Liver (tissue), 10 donors: ENCODE measurements around the gene TAGLN2. TPM values are rescaled to one million over a fixed set of nuclear protein-coding genes. Genes with fewer than 3 reads are reported as not detected.

Source experiments
- DNase-seq: peaks from one replicate; pipeline ENCODE4 v3.0.0-alpha.2; 2017; ENCODE audit warnings: low spot score
- H3K27ac ChIP-seq, 2 donors: one replicate each; pipeline ENCODE4 v1.7.0; 2013; ENCODE audit warnings: inconsistent platforms in 2 of 2, low read length in 2 of 2, control low read depth in 1 of 2, low read depth in 1 of 2, mild to moderate bottlenecking in 1 of 2
- H3K27me3 ChIP-seq, 4 donors: one replicate each; pipeline versions ENCODE4 v1.6.1 to v1.7.0; 2013; ENCODE audit warnings: low read length in 3 of 4, inconsistent platforms in 1 of 4, mild to moderate bottlenecking in 1 of 4, moderate library complexity in 1 of 4; ENCODE audit not compliant: control insufficient read depth in 4 of 4, insufficient read depth in 4 of 4
- H3K36me3 ChIP-seq, 4 donors: one replicate each; pipeline versions ENCODE4 v1.6.1 to v1.7.0; 2013; ENCODE audit warnings: low read length in 3 of 4, mild to moderate bottlenecking in 3 of 4, low read depth in 1 of 4, moderate library complexity in 1 of 4; ENCODE audit not compliant: control insufficient read depth in 4 of 4, insufficient read depth in 3 of 4
- H3K4me1 ChIP-seq, 4 donors: one replicate each; pipeline versions ENCODE4 v1.6.1 to v1.7.0; 2013; ENCODE audit warnings: low read length in 3 of 4, mild to moderate bottlenecking in 3 of 4, moderate library complexity in 1 of 4; ENCODE audit not compliant: control insufficient read depth in 4 of 4, insufficient read depth in 4 of 4
- H3K4me3 ChIP-seq, 3 donors: one replicate each; pipeline versions ENCODE4 v1.6.1 to v1.7.0; 2013; ENCODE audit warnings: low read length in 3 of 3, control low read depth in 1 of 3, low read depth in 1 of 3, mild to moderate bottlenecking in 1 of 3
- H3K9ac ChIP-seq, 2 donors: one replicate each; pipeline ENCODE4 v1.7.0; 2013; ENCODE audit warnings: low read length in 2 of 2, mild to moderate bottlenecking in 2 of 2, moderate library complexity in 2 of 2, control low read depth in 1 of 2, low read depth in 1 of 2
- H3K9me3 ChIP-seq, 4 donors: one replicate each; pipeline versions ENCODE4 v1.6.1 to v1.7.0; 2013; ENCODE audit warnings: low read length in 3 of 4; ENCODE audit not compliant: control insufficient read depth in 4 of 4
- EGR1 ChIP-seq, 2 donors: IDR thresholded peaks; 2 replicates each; pipeline ENCODE4 v1.6.1; 2016 to 2018; ENCODE audit warnings: antibody characterized with exemption in 2 of 2, low read depth in 2 of 2
- FOXA1 ChIP-seq: IDR thresholded peaks from 2 replicates; pipeline ENCODE4 v1.6.1; 2016; ENCODE audit warnings: antibody characterized with exemption
- GABPA ChIP-seq, 2 donors: IDR thresholded peaks in 1 of 2; conservative IDR thresholded peaks in 1 of 2; 2 replicates each; pipeline ENCODE4 v1.6.1; 2016; ENCODE audit warnings: antibody characterized with exemption in 2 of 2, mild to moderate bottlenecking in 1 of 2, moderate library complexity in 1 of 2
- NR2F2 ChIP-seq: IDR thresholded peaks from 2 replicates; pipeline ENCODE4 v1.6.1; 2016; ENCODE audit warnings: antibody characterized with exemption
- RAD21 ChIP-seq, 2 donors: IDR thresholded peaks; 2 replicates each; pipeline ENCODE4 v1.6.1; 2016; ENCODE audit warnings: antibody characterized with exemption in 2 of 2, mild to moderate bottlenecking in 2 of 2
- REST ChIP-seq: IDR thresholded peaks from 2 replicates; pipeline ENCODE4 v1.6.1; 2016; ENCODE audit warnings: antibody characterized with exemption, mild to moderate bottlenecking
- RXRA ChIP-seq, 2 donors: IDR thresholded peaks; 2 replicates each; pipeline ENCODE4 v1.6.1; 2017 to 2018; ENCODE audit warnings: antibody characterized with exemption in 2 of 2, mild to moderate bottlenecking in 1 of 2
- SP1 ChIP-seq: IDR thresholded peaks from 2 replicates; pipeline ENCODE4 v1.6.1; 2018; ENCODE audit warnings: antibody characterized with exemption, mild to moderate bottlenecking
- TAF1 ChIP-seq: conservative IDR thresholded peaks from 2 replicates; pipeline ENCODE4 v1.6.1; 2016; ENCODE audit warnings: antibody characterized with exemption, mild to moderate bottlenecking
- YY1 ChIP-seq: IDR thresholded peaks from 2 replicates; pipeline ENCODE4 v1.6.1; 2016; ENCODE audit warnings: antibody characterized with exemption, mild to moderate bottlenecking
- WGBS: extraction: QIAGEN DNeasy Blood & Tissue Kit; methylation state at CpG from one replicate; pipeline ENCODE4 v1.1.7; 2013; 5-methylcytosine and 5-hydroxymethylcytosine counted together
- polyA plus RNA-seq, 2 donors: library from polyadenylated mRNA; stranded (reverse) in 1 of 2; unstranded in 1 of 2; fragments of 200-250 nt in 1 of 2; fragments of >200 nt in 1 of 2; fragmentation: Nextera tagmentation in 1 of 2; extraction: Ambion mirVana in 1 of 2; gene quantifications; one replicate each; pipeline versions ENCODE4 v1.2.1 to v1.2.3, GENCODE V29; 2013 to 2015
- small RNA-seq: library from RNA; depleted of rRNA; stranded (forward); fragments of <200 nt; gene quantifications from one replicate; pipeline ENCODE3, GENCODE V24; 2014
- total RNA-seq, 2 donors: library from RNA; depleted of rRNA; stranded (reverse); fragments of >200 nt; gene quantifications; one replicate each; pipeline ENCODE4 v1.2.3, GENCODE V29; 2014
- TF ChIP-seq, protein P1 (sequence below): fragments of 150-350 bp; IDR thresholded peaks from 2 replicates; pipeline ENCODE4 v1.5.1; 2017; ENCODE audit warnings: improper control_type of control experiment, low read depth, low read length; ENCODE audit not compliant: missing input control
- TF ChIP-seq, protein P2 (sequence below): IDR thresholded peaks from 2 replicates; pipeline ENCODE4 v1.6.1; 2016; ENCODE audit warnings: antibody characterized with exemption
- donor health status: healthy.
- donor health status: healthy.
- donor health status: healthy.
- donor health status: healthy.
- donor health status: healthy.

Gene TAGLN2
- total and polyA plus RNA-seq, 4 donors: 46.4 to 113 (median 79.8) TPM

- no peaks in the 10 kb centered on the region for H3K9me3 ChIP-seq
- H3K27ac ChIP-seq: no peak overlapping the region
- H3K9ac ChIP-seq: no peak overlapping the region
- H3K4me3 ChIP-seq: no peak overlapping the region
- no peak for DNase-seq
- TF ChIP-seq FOXA1: no peak
- no peak for TF ChIP-seq NR2F2
- TF ChIP-seq YY1: no peak
- TF ChIP-seq RAD21 (IDR thresholded peaks at IDR 0.05): no peak
- TF ChIP-seq, protein P1, sequence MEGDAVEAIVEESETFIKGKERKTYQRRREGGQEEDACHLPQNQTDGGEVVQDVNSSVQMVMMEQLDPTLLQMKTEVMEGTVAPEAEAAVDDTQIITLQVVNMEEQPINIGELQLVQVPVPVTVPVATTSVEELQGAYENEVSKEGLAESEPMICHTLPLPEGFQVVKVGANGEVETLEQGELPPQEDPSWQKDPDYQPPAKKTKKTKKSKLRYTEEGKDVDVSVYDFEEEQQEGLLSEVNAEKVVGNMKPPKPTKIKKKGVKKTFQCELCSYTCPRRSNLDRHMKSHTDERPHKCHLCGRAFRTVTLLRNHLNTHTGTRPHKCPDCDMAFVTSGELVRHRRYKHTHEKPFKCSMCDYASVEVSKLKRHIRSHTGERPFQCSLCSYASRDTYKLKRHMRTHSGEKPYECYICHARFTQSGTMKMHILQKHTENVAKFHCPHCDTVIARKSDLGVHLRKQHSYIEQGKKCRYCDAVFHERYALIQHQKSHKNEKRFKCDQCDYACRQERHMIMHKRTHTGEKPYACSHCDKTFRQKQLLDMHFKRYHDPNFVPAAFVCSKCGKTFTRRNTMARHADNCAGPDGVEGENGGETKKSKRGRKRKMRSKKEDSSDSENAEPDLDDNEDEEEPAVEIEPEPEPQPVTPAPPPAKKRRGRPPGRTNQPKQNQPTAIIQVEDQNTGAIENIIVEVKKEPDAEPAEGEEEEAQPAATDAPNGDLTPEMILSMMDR: no peak
- TF ChIP-seq, protein P2, sequence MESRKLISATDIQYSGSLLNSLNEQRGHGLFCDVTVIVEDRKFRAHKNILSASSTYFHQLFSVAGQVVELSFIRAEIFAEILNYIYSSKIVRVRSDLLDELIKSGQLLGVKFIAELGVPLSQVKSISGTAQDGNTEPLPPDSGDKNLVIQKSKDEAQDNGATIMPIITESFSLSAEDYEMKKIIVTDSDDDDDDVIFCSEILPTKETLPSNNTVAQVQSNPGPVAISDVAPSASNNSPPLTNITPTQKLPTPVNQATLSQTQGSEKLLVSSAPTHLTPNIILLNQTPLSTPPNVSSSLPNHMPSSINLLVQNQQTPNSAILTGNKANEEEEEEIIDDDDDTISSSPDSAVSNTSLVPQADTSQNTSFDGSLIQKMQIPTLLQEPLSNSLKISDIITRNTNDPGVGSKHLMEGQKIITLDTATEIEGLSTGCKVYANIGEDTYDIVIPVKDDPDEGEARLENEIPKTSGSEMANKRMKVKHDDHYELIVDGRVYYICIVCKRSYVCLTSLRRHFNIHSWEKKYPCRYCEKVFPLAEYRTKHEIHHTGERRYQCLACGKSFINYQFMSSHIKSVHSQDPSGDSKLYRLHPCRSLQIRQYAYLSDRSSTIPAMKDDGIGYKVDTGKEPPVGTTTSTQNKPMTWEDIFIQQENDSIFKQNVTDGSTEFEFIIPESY: no peak
- no peak for TF ChIP-seq REST
- no peak for TF ChIP-seq EGR1 (IDR thresholded peaks at IDR 0.05; ENCODE audit: low read depth in 2 of 2)
- TF ChIP-seq TAF1: no peak
- TF ChIP-seq RXRA (IDR thresholded peaks at IDR 0.05): no peak
- no peak for TF ChIP-seq SP1
- TF ChIP-seq GABPA (IDR thresholded peaks at IDR 0.05 in 1 of 2, conservative IDR thresholded peaks at IDR 0.05 in 1 of 2): no peak
- WGBS: 66% methylated on average over 3 of the region's 3 CpGs
- peaks cover 6 to 11% (median 10%) of the 10 kb centered on the region in 4 donors for H3K4me1 ChIP-seq
- no peaks in the 10 kb centered on the region for H3K27me3 ChIP-seq
- no peaks in the 10 kb centered on the region for H3K36me3 ChIP-seq
Measured at GRCh38 chr1:159868766-159869165, 56.5 kb downstream of the TAGLN2 start.

Small RNA genes within 50 kb of the gene (small RNA-seq; reads per million reads assigned to genes)
- gene MIR4259: not detected

Other genes starting within 250 kb of the TAGLN2 start
- gene CRP, start 210.9 kb downstream of the TAGLN2 start, total RNA-seq: 1,000 to 10,000 TPM in 1 of 2 donors, 100 to 1,000 TPM in 1; 103 to 4,637 TPM
- gene CRP, start 210.9 kb downstream of the TAGLN2 start, polyA plus RNA-seq: over 10,000 TPM in 1 of 2 donors, 1,000 to 10,000 TPM in 1; 4,292 to 13,117 TPM
- gene DUSP23, start 144.5 kb downstream of the TAGLN2 start, total RNA-seq: 10 to 100 TPM; 26.6 to 91.4 TPM
- gene DUSP23, start 144.5 kb downstream of the TAGLN2 start, polyA plus RNA-seq: 100 to 1,000 TPM; 135 to 192 TPM
- gene FCRL6, start 123.1 kb downstream of the TAGLN2 start, total RNA-seq: 1 to 10 TPM in 1 of 2 donors, under 1 TPM in 1; 0.09 to 2.7 TPM
- gene FCRL6, start 123.1 kb downstream of the TAGLN2 start, polyA plus RNA-seq: 1 to 10 TPM in 1 of 2 donors, under 1 TPM in 1; 0.40 to 1.0 TPM
- gene SLAMF8, start 98.6 kb downstream of the TAGLN2 start, total RNA-seq: 1 to 10 TPM in 1 of 2 donors, under 1 TPM in 1; 0.28 to 1.2 TPM
- gene SLAMF8, start 98.6 kb downstream of the TAGLN2 start, polyA plus RNA-seq: 1 to 10 TPM; 1.1 to 1.6 TPM
- under 1 TPM in 1 of 2 donors, not detected in 1; 0.08 TPM for gene VSIG8, start 62.9 kb downstream of the TAGLN2 start, total RNA-seq
- gene VSIG8, start 62.9 kb downstream of the TAGLN2 start, polyA plus RNA-seq: not detected
- gene CFAP45, start 25.3 kb downstream of the TAGLN2 start, total RNA-seq: not detected
- under 1 TPM; 0.03 to 0.24 TPM for gene CFAP45, start 25.3 kb downstream of the TAGLN2 start, polyA plus RNA-seq
- gene IGSF9, start 20.1 kb upstream of the TAGLN2 start, total RNA-seq: 10 to 100 TPM in 1 of 2 donors, under 1 TPM in 1; 0.14 to 18.2 TPM
- gene IGSF9, start 20.1 kb upstream of the TAGLN2 start, polyA plus RNA-seq: 10 to 100 TPM; 14.0 to 21.3 TPM
- under 1 TPM in 1 of 2 donors, not detected in 1; 0.25 TPM for gene SLAMF9, start 28.7 kb upstream of the TAGLN2 start, total RNA-seq
- gene SLAMF9, start 28.7 kb upstream of the TAGLN2 start, polyA plus RNA-seq: under 1 TPM; 0.64 to 0.68 TPM
- gene PIGM, start 106.5 kb upstream of the TAGLN2 start, total RNA-seq: 1 to 10 TPM; 3.5 to 3.8 TPM
- gene PIGM, start 106.5 kb upstream of the TAGLN2 start, polyA plus RNA-seq: 1 to 10 TPM; 2.9 to 4.2 TPM
- 1 to 10 TPM in 1 of 2 donors, under 1 TPM in 1; 0.50 to 1.6 TPM for gene KCNJ10, start 144.7 kb upstream of the TAGLN2 start, total RNA-seq
- under 1 TPM; 0.48 to 0.53 TPM for gene KCNJ10, start 144.7 kb upstream of the TAGLN2 start, polyA plus RNA-seq
- gene KCNJ9, start 156.0 kb upstream of the TAGLN2 start, total RNA-seq: not detected
- gene KCNJ9, start 156.0 kb upstream of the TAGLN2 start, polyA plus RNA-seq: not detected
- 10 to 100 TPM in 1 of 2 donors, 1 to 10 TPM in 1; 9.8 to 24.3 TPM for gene IGSF8, start 173.1 kb upstream of the TAGLN2 start, total RNA-seq
- 10 to 100 TPM; 17.5 to 23.0 TPM for gene IGSF8, start 173.1 kb upstream of the TAGLN2 start, polyA plus RNA-seq
- gene ATP1A2, start 190.3 kb upstream of the TAGLN2 start, total RNA-seq: 1 to 10 TPM in 1 of 2 donors, under 1 TPM in 1; 0.09 to 1.5 TPM
- under 1 TPM; 0.21 to 0.37 TPM for gene ATP1A2, start 190.3 kb upstream of the TAGLN2 start, polyA plus RNA-seq
- not detected for gene ATP1A4, start 226.1 kb upstream of the TAGLN2 start, total RNA-seq
- gene ATP1A4, start 226.1 kb upstream of the TAGLN2 start, polyA plus RNA-seq: not detected